Erythroblast (primary cell): ENCODE data around the gene ABCA13.
A peak's percentile ranks its signal among the peaks of the same experiment; 100 is the strongest.

ENCODE experiments used
- DNase-seq, 2 experiments: peaks; one replicate each; lab custom pipeline; 2025; lab: John Stamatoyannopoulos, UW
- GATA1 ChIP-seq: IDR thresholded peaks from 2 replicates; pipeline ENCODE4 v1.6.1; 2011; ENCODE audit warnings: low read depth, mild to moderate bottlenecking, control low read depth, low read length, moderate library complexity
- POLR2A ChIP-seq: IDR thresholded peaks from 2 replicates; pipeline ENCODE4 v1.6.1; 2011; ENCODE audit warnings: mild to moderate bottlenecking, low read length

The ABCA13 gene

GRCh38 chr7:48408731-48409130 is 237.5 kb downstream of the ABCA13 start:
- TF ChIP-seq POLR2A (no peak), GATA1 (no peak)
- no peak for DNase-seq

GRCh38 chr7:48411619-48412018 is 240.4 kb downstream of the ABCA13 start:
- no peak for TF ChIP-seq GATA1
- no peak for DNase-seq

- TF ChIP-seq POLR2A (no peak), GATA1 (no peak)
These were observed 242.9 kb downstream of the ABCA13 start for GRCh38 chr7:48414011-48414732.

GRCh38 chr7:48416327-48416908 is 245.2 kb downstream of the ABCA13 start:
- no peak for TF ChIP-seq POLR2A
- TF ChIP-seq GATA1 = no peak

More at GRCh38 chr7:48414011-48414732, 242.9 kb downstream of the ABCA13 start:
- DNase-seq = no peak

GRCh38 chr7:48419401-48419800 is 248.1 kb downstream of the ABCA13 start:
- TF ChIP-seq GATA1 = no peak
- no peak for TF ChIP-seq POLR2A
- no peak for DNase-seq

More at GRCh38 chr7:48416327-48416908, 245.2 kb downstream of the ABCA13 start:
- DNase-seq = no peak

GRCh38 chr7:48420206-48420605 is 248.9 kb downstream of the ABCA13 start:
- DNase-seq = no peak
- TF ChIP-seq GATA1 (no peak), POLR2A (no peak)

- DNase-seq = no peak
- TF ChIP-seq GATA1 (no peak), POLR2A (no peak)
These were observed 250.1 kb downstream of the ABCA13 start for GRCh38 chr7:48421357-48421756.

- peak in 1 of 2 experiments; percentile 3 for DNase-seq
- TF ChIP-seq POLR2A = no peak
- TF ChIP-seq GATA1 = no peak
These were observed 253.5 kb downstream of the ABCA13 start for GRCh38 chr7:48424731-48425130.

GRCh38 chr7:48426331-48426965 is 255.2 kb downstream of the ABCA13 start:
- no peak for DNase-seq
- TF ChIP-seq GATA1 = no peak
- TF ChIP-seq POLR2A = no peak

- no peak for TF ChIP-seq GATA1
- TF ChIP-seq POLR2A = no peak
- DNase-seq = no peak
These were observed 255.8 kb downstream of the ABCA13 start for GRCh38 chr7:48426966-48427555.

GRCh38 chr7:48427671-48428070 is 256.4 kb downstream of the ABCA13 start:
- TF ChIP-seq POLR2A (no peak), GATA1 (no peak)
- DNase-seq = no peak

GRCh38 chr7:48428091-48428684 is 256.9 kb downstream of the ABCA13 start:
- no peak for DNase-seq
- TF ChIP-seq GATA1 (no peak), POLR2A (no peak)

- TF ChIP-seq POLR2A = no peak
- TF ChIP-seq GATA1 = no peak
These were observed 257.9 kb downstream of the ABCA13 start for GRCh38 chr7:48429117-48429516.

More at GRCh38 chr7:48429117-48429516, 257.9 kb downstream of the ABCA13 start:
- DNase-seq = no peak
